Ishikawa (cell line): Measurements from ENCODE around the gene E2F3.

ENCODE experiments used
- CEBPB ChIP-seq: IDR thresholded peaks from 2 replicates; pipeline ENCODE4 v1.6.1; 2012
- CREB1 ChIP-seq: IDR thresholded peaks from 2 replicates; pipeline ENCODE4 v1.6.1; 2012; ENCODE audit warnings: low read depth
- EGR1 ChIP-seq: IDR thresholded peaks from 2 replicates; pipeline ENCODE4 v1.6.1; 2012
- EP300 ChIP-seq: IDR thresholded peaks from 2 replicates; pipeline ENCODE4 v1.6.1; 2012; ENCODE audit warnings: borderline replicate concordance
- FOXM1 ChIP-seq: IDR thresholded peaks from 2 replicates; pipeline ENCODE4 v1.6.1; 2012; ENCODE audit warnings: low read depth, borderline replicate concordance
- MAX ChIP-seq: IDR thresholded peaks from 2 replicates; pipeline ENCODE4 v1.6.1; 2012
- NFIC ChIP-seq: IDR thresholded peaks from 2 replicates; pipeline ENCODE4 v1.6.1; 2012
- RAD21 ChIP-seq: IDR thresholded peaks from 2 replicates; pipeline ENCODE4 v1.6.1; 2012; ENCODE audit warnings: low read depth
- REST ChIP-seq: IDR thresholded peaks from 2 replicates; pipeline ENCODE4 v1.6.1; 2012; ENCODE audit warnings: low read depth, mild to moderate bottlenecking
- TAF1 ChIP-seq: IDR thresholded peaks from 2 replicates; pipeline ENCODE4 v1.6.1; 2012; ENCODE audit warnings: low read depth, mild to moderate bottlenecking
- TCF12 ChIP-seq: IDR thresholded peaks from 2 replicates; pipeline ENCODE4 v1.6.1; 2012; ENCODE audit warnings: low read depth
- TEAD4 ChIP-seq: IDR thresholded peaks from 2 replicates; pipeline ENCODE4 v1.6.1; 2012
- USF1 ChIP-seq: IDR thresholded peaks from 2 replicates; pipeline ENCODE4 v1.6.1; 2012
- YY1 ChIP-seq: IDR thresholded peaks from 2 replicates; pipeline ENCODE4 v1.6.1; 2012; ENCODE audit warnings: low read depth
- ZBTB7A ChIP-seq: IDR thresholded peaks from 2 replicates; pipeline ENCODE4 v1.6.1; 2012; ENCODE audit warnings: low read depth

The E2F3 gene

GRCh38 chr6:20487669-20488375 is 86.1 kb downstream of the E2F3 start:
- TF ChIP-seq RAD21 (no peak), CREB1 (no peak), FOXM1 (no peak), ZBTB7A (no peak), CEBPB (no peak), REST (no peak), YY1 (no peak), NFIC (no peak)

- no peak for TF ChIP-seq FOXM1
Observed at GRCh38 chr6:20490591-20490990, 88.9 kb downstream of the E2F3 start.

- TF ChIP-seq REST (no peak), ZBTB7A (no peak), USF1 (no peak), EGR1 (no peak)
Observed at GRCh38 chr6:20492099-20492498, 90.4 kb downstream of the E2F3 start.

- TF ChIP-seq MAX (no peak), TAF1 (no peak), ZBTB7A (no peak), TCF12 (no peak), NFIC (no peak), EGR1 (no peak), TEAD4 (no peak), USF1 (no peak), CREB1 (no peak), YY1 (no peak), REST (no peak), EP300 (no peak), RAD21 (no peak), CEBPB (no peak), FOXM1 (no peak)
Observed at GRCh38 chr6:20497216-20498040, 95.7 kb downstream of the E2F3 start.

- TF ChIP-seq TCF12 = no peak
- TF ChIP-seq FOXM1 = no peak
- TF ChIP-seq ZBTB7A = no peak
- TF ChIP-seq YY1 = no peak
- no peak for TF ChIP-seq TEAD4
- TF ChIP-seq MAX = no peak
- TF ChIP-seq CREB1 = no peak
- TF ChIP-seq USF1 = no peak
- TF ChIP-seq RAD21 = no peak
- TF ChIP-seq NFIC = no peak
- TF ChIP-seq TAF1 = no peak
- TF ChIP-seq EP300 = no peak
- TF ChIP-seq CEBPB = no peak
- no peak for TF ChIP-seq EGR1
- no peak for TF ChIP-seq REST
Observed at GRCh38 chr6:20498041-20498385, 96.3 kb downstream of the E2F3 start.
